ENCODE measurements around the gene SLC15A4.

- TF ChIP-seq CTCF (conservative IDR thresholded peaks at IDR 0.05 in 1 of 2, IDR thresholded peaks at IDR 0.05 in 1 of 2; ENCODE audit: low read depth in 1 of 2, low read length in 2 of 2) (no peak), EZH2 (IDR thresholded peaks at IDR 0.05; ENCODE audit: low read length, missing control alignments) (no peak)
These were observed 19.0 kb downstream of the SLC15A4 start for GRCh38 chr12:128804762-128805161.

Measured in fibroblast of lung (primary cell).